SHP77 (cell line): ENCODE results near the gene MFSD11.
"Not testable (repeated sequence)": the region's sequence is repeated elsewhere in the genome, so short reads cannot be mapped to it uniquely, and the experiment has no call there.

Experiments used
- DNase-seq, 2 experiments: peaks; one replicate each; lab custom pipeline; 2025; lab: John Stamatoyannopoulos, UW

MFSD11 gene

GRCh38 chr17:76709077-76709950, 28.6 kb upstream of the MFSD11 start:
- peak; percentile 42 to 82 for DNase-seq

DNA sequence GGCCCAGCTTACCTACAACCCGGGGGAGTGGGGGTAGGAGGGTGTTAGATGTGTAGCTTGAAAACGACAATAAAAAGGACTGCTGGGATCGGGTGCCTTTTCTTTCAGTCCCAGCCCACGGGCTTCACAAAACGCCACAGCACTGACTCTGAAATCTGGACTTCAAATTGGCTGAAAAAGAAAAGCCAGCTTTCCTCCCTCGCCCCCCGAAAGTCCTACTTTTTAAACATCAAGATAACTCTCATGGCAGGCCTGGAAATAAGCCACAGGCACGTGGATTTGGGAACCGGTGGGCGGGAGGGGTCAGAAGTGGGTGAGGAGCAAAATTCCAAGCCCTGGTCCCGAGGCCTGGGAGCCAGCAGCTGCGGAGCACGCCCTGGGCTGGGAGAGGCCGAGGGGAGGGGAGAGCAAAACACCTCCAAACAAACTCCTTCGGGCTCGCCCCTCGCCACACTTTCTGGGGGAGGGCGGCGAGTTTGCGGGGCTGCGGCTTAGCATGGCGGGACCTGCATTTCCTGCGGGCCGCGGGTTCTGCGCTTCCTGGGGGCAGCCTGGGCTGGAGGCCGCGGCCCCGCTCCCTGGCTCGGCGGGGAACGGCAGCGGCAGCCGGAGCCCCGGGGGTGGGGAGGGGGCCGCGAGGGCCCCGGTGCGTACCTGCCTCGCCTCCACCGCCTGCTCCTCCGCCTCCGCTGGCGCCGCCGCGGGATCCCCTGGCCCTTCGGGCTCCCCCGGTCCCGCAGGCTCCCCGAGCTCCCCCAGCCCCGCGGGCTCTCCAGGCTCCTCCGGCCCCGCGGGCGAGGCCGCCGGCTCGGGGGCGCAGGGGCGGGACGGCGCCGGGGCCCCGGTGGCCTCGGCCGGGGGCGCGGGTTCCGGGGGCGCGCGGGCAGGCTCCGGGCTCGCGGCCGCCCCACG, 27.7 kb upstream of the MFSD11 start:
- DNase-seq, result not testable (repeated sequence)

DNA sequence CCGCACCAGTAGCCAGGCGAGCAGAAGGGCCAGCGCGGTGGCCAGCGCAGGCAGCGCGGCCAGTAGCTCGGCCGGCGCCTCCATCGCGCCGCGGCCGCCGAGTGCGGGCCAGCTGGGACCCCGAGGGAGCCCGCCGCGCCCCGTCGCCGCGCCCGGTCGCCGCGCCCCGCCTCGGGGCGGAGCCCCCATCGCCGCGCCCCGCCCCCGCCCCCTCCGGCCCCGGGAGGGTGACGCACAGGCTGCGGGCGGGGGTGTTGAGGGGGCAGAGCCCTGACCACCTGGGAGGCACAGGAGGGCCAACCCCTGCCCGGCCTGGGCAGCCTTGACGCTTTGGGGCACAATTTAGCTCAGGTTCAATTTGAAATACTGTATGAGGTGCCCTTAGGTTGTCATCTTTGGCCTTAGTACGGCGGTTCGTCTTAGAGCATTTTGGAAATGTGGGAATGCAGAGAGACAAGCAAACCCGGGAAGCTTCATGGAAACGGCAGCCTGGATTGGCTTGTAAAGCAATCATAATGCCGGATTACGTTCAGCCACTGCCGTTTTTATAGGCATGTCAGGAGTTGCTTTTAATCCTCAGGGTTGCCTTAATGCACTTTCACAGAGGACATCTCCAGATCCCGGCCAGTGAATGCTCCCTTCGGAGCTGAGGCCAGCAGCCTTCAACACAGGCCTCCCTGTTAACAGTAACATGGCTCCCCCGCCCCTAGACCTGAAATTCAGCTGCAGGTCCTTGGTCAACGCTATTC, 26.9 kb upstream of the MFSD11 start, which contains the start of gene MXRA7:
Gene MXRA7, minus strand, starts transcription at position 103 of the 749 bp plus-strand sequence. Its CDS starts 19 bp downstream, at position 84.
- DNase-seq, result peak; percentile 49 to 79

DNA sequence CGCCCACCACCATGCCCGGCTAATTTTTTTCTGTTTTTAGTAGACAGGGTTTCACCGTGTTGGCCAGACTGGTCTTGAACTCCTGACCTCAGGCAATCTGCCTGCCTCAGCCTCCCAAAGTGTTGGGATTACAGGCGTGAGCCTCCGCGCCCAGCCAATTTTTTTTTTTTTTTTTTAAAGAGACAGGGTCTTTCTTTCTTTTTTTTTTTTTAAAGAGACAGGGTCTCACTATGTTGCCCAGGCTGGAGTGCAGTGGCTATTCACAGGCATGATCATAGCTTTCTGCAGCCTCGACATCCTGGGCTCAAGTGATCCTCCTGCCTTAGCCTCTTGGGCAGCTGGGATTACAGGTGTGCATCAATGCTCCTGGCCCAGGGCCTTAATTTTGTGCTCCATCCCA, 25.6 kb upstream of the MFSD11 start:
- not testable (repeated sequence) for DNase-seq

DNA sequence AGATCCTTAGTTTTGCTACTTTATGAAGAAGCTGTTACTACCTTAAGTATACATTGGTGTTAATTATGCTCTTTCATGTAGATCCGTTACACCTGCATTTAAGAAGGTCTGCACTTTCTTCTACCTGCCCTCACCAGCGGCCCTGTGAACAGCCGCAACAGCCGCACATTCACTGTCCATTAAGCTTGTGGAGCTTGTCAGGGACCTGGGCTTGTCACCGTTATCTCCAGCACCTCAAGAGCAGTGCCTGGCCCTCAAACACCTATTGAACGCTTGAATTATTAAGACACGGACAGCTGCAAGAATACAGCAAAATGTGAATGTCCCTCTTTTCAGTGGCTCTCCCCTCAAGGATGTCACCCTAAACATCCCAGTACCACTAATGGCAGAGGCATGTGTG, 24.2 kb upstream of the MFSD11 start:
- no peak for DNase-seq

- no peak for DNase-seq
These were observed 23.6 kb upstream of the MFSD11 start for GRCh38 chr17:76714336-76714735.

GRCh38 chr17:76714822-76715495, 23.0 kb upstream of the MFSD11 start:
- DNase-seq, result peak in 1 of 2 experiments; percentile 46

DNA sequence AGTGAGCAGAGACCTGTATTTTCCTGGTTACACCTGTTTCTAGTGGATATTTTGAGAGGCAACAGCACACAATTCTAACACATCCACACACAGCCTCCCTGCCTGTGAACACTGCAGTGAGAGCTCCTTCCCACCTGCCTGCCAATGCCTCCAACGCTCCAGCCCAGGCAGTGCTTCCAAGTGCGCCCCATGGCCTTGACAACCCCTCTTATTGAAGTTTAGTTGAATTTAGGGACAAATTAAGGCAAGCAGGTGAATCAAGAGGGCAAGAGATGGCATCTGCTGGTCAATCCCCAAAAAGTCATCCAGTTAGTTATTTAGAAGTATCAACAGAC, 22.5 kb upstream of the MFSD11 start:
- no peak for DNase-seq

DNA sequence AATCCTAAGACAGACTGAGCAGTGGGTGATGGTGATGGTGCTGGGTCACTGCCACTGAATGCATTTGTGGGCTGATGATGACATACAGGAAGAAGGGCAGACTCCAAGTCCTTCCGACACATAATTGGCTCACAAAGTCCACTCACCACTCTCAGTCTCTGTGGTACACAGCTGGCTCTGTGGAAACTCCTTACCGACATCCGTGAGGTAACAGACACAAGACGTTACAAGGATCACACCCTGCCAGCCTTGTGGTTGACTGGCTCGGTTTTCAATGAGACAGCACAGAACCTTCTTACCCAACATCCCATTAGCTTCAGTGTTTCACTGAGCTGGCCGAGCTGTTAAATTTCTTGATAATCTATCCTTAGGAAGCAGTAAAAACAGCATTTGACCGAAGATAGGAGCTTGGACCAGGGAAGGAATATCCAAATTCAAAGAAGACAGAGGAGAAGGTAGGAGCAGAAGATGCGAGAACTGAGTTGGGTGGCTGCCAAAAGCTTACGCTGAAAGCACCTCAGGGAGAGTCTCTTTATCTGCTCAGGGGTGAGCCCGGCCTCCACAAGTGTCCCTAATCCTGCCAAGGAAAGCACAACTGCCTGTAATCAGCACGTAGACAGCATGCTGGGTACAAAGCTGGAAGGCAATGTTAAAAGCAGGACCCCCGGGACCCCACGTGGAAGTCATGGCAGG, 21.6 kb upstream of the MFSD11 start:
- DNase-seq, result no peak

DNA sequence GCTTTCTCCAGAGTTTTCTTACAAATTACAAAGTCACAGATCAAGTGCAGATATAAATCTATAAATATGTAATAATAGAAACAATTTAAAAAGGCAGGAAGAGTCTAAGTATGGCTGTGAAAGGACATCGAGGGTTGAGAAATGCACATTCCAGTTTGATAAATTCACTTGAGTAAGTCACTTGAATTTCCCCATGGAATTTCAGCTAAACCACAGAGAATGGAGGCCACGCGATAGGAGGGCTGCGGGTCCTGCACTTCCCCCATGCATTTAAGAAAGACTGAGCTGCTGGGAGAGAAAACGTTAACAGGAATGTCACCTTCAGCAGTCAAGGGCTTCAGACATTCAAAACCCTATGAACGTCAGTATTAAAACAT, 21.1 kb upstream of the MFSD11 start:
- no peak for DNase-seq

- no peak for DNase-seq
These were observed 19.4 kb upstream of the MFSD11 start for GRCh38 chr17:76718516-76718915.

GRCh38 chr17:76720211-76720610, 17.7 kb upstream of the MFSD11 start:
- no peak for DNase-seq

- DNase-seq, result no peak
These were observed 17.0 kb upstream of the MFSD11 start for GRCh38 chr17:76720941-76721340.

- no peak for DNase-seq
These were observed 16.5 kb upstream of the MFSD11 start for GRCh38 chr17:76721463-76721862.

- no peak for DNase-seq
These were observed 15.6 kb upstream of the MFSD11 start for GRCh38 chr17:76722279-76722678.

DNA sequence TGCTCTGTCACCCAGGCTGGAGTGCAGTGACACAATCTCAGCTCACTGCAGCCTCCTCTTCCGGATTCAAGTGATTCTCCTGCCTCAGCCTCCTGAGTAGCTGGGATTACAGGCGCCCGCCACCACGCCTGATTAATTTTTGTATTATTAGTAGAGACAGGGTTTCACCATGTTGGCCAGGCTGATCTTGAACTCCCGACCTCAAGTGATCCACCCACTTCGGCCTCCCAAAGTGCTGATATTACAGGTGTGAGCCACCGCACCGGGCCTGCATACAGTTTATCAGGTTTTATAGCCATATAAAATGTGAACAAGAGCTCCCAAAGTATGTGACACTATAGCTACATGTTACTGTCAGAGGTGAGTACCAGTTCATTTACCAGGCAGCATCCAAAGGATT, 14.9 kb upstream of the MFSD11 start:
- DNase-seq, result not testable (repeated sequence)

DNA sequence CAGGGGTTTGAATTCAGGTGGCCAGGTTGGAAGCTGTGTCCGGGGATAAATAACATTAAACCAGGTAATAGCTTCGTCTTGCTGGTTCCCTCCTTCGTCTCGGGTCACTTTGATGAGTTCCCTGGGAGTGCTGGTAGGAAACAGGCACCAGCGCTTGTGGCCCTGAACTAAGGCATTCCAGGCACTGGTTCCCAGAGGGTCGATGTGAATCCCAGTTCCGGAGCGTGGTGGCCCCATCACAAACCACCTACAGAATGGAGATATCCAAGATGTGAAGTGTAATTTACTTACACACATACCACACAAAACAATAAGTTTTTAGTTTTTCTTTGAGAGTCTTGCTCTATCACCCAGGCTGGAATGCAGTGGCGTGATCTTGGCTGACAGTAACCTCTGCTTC, 14.1 kb upstream of the MFSD11 start:
- DNase-seq, result no peak

GRCh38 chr17:76725580-76726230, 12.2 kb upstream of the MFSD11 start:
- DNase-seq, result peak in 1 of 2 experiments; percentile 58

DNA sequence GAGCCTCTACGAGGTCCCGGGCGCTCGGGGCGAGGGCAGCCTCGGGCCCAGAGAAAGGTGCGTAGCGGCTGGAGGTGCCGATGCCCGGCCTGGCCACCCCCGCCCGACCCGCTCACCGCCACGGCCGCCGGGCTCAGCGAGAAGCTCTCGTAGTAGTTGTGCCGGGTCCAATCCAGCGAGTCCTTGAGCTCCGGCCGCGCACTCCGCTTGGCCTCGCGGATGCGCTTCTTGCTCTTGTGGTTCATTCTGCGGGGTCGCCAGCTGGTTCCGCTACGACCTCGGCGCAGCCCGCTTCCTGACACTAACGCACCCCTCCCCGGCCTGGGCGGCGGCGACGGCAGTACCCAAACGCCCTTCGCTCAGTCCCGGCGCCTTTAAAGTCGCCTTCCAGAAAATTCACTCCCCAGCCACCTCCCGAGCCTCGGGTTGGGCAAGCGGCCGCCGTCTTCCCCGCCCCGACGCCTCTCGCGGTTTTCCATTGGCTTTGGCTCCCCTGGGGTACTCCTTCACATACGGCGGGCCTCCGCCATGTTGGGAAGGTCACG, 11.6 kb upstream of the MFSD11 start, which contains the start of gene JMJD6:
Gene JMJD6, minus strand, starts transcription at position 376 of the 545 bp plus-strand sequence. Its CDS starts 131 bp downstream, at position 245.
- DNase-seq, result peak; percentile 97 to 98
